GM06990 (cell line): ENCODE results near the gene SLCO1B3.

Experiments used
- DNase-seq: peaks from one replicate; pipeline ENCODE4 v3.0.0-alpha.2; 2011; ENCODE audit not compliant: insufficient read length; ENCODE audit errors: extremely low read depth
- H3K27me3 ChIP-seq: replicated peaks from 2 replicates; pipeline ENCODE4 v1.6.0; 2011; ENCODE audit warnings: low read length; ENCODE audit not compliant: control insufficient read depth, insufficient read depth
- H3K36me3 ChIP-seq: 2 replicates; pipeline ENCODE4 v1.5.1; 2011; ENCODE audit warnings: low read length; ENCODE audit not compliant: control insufficient read depth, insufficient read depth
- H3K4me3 ChIP-seq: replicated peaks from 2 replicates; pipeline ENCODE4 v1.5.1; 2011; ENCODE audit warnings: low read depth, mild to moderate bottlenecking, control low read depth, low read length
- TF ChIP-seq, protein P1 (sequence below): IDR thresholded peaks from 2 replicates; pipeline ENCODE4 v1.5.1; 2011; ENCODE audit warnings: low read length, control low read depth, mild to moderate bottlenecking, inconsistent platforms; ENCODE audit not compliant: insufficient read depth, poor library complexity, severe bottlenecking

The SLCO1B3 gene

DNA sequence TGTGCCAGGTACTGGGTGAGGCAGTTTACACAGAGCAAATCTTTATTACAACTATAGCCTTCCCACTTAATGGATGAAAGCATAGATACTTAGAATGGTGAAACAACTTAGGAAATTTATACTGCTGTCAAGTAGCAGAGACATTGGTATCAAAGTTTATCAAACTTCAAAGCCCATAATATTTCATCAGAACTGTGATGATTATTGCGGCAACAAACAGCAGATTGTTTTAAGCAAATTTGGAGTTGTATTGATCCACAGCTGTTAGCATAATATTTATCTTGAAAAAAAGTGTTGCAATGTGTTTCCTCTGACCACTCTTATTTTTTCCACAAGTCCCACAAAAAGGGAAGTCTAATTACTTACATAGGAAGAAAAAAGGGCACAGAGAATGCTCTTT lies 2.0 kb upstream of the SLCO1B3 start:
- H3K36me3 ChIP-seq = no peaks in the 10 kb centered on the region
- H3K4me3 ChIP-seq = no peak overlapping the region
- H3K27me3 ChIP-seq = no peaks in the 10 kb centered on the region
- no peak for DNase-seq
- TF ChIP-seq, protein P1, sequence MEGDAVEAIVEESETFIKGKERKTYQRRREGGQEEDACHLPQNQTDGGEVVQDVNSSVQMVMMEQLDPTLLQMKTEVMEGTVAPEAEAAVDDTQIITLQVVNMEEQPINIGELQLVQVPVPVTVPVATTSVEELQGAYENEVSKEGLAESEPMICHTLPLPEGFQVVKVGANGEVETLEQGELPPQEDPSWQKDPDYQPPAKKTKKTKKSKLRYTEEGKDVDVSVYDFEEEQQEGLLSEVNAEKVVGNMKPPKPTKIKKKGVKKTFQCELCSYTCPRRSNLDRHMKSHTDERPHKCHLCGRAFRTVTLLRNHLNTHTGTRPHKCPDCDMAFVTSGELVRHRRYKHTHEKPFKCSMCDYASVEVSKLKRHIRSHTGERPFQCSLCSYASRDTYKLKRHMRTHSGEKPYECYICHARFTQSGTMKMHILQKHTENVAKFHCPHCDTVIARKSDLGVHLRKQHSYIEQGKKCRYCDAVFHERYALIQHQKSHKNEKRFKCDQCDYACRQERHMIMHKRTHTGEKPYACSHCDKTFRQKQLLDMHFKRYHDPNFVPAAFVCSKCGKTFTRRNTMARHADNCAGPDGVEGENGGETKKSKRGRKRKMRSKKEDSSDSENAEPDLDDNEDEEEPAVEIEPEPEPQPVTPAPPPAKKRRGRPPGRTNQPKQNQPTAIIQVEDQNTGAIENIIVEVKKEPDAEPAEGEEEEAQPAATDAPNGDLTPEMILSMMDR = no peak

DNA sequence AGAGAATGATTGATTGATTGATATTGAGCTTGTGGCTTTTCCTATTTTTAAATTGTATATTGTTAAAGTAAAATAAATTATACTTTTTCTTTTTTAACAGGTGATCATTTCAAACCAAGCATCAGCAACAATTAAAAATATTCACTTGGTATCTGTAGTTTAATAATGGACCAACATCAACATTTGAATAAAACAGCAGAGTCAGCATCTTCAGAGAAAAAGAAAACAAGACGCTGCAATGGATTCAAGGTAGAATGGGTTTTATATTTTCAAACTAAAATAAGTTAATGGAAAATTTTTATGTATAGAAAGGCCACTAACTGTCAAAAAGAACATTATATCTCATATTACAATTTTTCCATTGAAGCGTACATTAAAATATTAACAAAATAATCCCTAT lies 5.1 kb downstream of the SLCO1B3 start:
- TF ChIP-seq, protein P1 = no peak
- no peaks in the 10 kb centered on the region for H3K36me3 ChIP-seq
- DNase-seq = no peak
- no peak overlapping the region for H3K4me3 ChIP-seq
- no peaks in the 10 kb centered on the region for H3K27me3 ChIP-seq

DNA sequence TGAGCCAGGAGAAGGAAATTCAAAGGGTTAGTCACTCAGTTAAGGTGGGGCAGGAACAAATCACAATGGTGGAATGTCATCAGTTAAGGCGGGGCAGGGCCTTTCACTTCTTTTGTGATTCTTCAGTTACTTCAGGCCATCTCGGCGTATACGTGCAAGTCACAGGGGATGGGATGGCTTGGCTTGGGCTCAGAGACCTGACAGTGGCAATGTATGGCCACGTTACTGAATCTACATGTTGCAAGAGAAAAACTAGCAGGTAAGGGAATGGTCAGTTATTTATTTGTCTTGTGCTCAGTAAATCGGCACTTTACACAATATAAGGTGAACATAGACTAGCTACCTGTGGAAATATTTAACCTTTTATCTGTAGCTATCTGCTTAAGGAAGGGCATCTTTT lies 11.9 kb downstream of the SLCO1B3 start:
- no peaks in the 10 kb centered on the region for H3K36me3 ChIP-seq
- no peaks in the 10 kb centered on the region for H3K27me3 ChIP-seq
- DNase-seq = no peak
- H3K4me3 ChIP-seq = no peak overlapping the region
- TF ChIP-seq, protein P1 = no peak

DNA sequence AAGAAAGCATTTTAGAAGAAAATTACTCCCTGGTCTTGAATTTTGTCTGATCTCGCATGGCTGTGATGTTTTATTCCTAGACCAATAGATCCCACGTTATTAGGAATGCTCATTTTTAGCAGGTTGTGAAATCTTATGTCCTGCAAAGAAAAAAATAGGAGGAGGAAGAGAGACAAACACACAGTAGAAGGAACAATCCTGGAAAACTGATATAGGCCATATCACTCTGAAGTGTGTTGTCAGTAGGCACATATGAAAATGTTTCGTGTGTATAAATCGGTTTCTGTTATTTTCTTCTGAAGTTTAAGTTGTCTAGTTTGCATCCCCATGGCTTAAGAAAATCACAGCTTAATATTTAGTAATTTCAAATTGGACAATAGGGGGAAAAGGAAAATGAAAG lies 12.4 kb downstream of the SLCO1B3 start:
- no peaks in the 10 kb centered on the region for H3K27me3 ChIP-seq
- no peak for DNase-seq
- H3K36me3 ChIP-seq = no peaks in the 10 kb centered on the region
- H3K4me3 ChIP-seq = no peak overlapping the region
- TF ChIP-seq, protein P1 = no peak

DNA sequence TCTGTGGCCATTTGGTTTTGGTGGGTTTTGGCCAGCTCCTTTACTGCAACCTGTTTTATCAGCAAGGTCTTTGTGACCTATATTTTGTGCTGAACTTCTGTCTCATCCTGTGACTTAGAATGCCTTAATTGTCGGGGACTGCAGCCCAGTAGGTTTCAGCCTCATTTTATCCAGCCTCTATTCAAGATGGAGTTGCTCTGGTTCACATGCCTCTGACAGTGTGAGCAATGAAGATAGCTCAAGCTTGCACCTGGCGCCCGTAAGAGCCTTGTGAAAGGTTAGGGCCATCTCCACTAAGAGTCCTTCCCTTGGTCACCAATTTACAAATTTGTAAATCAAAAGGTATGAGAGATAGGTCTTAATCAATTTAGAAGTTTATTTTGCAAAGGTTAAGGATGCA lies 19.4 kb downstream of the SLCO1B3 start:
- no peaks in the 10 kb centered on the region for H3K27me3 ChIP-seq
- TF ChIP-seq, protein P1 = no peak
- no peaks in the 10 kb centered on the region for H3K36me3 ChIP-seq
- H3K4me3 ChIP-seq = no peak overlapping the region
- DNase-seq = no peak

DNA sequence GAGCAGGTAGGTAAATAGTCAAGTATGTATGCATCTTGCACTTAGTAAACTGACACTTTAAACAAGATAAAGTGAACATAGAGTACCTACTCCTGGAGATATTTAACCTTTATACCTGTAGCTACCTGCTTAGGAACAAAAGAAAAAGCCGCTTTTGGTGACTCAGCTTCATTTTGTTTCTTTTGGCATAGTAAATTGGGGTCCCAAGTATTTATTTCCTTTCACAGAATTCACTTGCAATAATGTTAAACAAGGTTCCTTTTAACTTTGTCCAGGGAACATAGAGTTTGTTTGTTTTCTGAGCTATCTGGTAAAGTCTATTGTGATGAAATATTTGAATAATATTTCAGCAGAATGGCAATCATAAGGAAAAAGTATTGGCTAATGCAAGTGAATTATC lies 20.0 kb downstream of the SLCO1B3 start:
- no peak for DNase-seq
- Histone ChIP-seq H3K4me3 (no peak overlapping the region), H3K36me3 (no peaks in the 10 kb centered on the region), H3K27me3 (no peaks in the 10 kb centered on the region)
- TF ChIP-seq, protein P1 = no peak
